GDM1 (cell line): ENCODE results near the gene DNAH2.
A peak's percentile ranks its signal among the peaks of the same experiment; 100 is the strongest.

Experiments
- DNase-seq: peaks from one replicate; lab custom pipeline; 2025; lab: John Stamatoyannopoulos, UW

The DNAH2 gene

GRCh38 chr17:7820231-7820630 is 102.7 kb downstream of the DNAH2 start:
- no peak for DNase-seq

DNA sequence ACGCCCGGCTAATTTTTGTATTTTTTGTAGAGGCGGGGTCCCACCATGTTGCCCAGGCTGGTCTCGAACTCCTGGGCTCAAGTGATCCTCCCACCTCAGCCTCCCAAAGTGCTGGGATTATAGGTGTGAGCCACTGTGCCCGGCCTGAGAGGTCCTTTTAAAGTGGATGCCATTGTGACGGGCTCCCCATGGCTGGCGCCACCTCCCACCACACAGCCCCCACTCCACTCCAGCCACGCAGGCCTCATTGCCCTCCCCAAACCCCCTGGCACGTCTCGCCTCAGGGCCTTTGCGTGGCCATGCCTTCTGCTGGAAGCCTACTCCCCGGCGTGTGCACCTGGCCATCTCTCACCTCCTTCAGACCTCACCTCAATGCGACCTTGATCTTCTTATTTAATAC is 104.6 kb downstream of the DNAH2 start:
- no peak for DNase-seq

DNA sequence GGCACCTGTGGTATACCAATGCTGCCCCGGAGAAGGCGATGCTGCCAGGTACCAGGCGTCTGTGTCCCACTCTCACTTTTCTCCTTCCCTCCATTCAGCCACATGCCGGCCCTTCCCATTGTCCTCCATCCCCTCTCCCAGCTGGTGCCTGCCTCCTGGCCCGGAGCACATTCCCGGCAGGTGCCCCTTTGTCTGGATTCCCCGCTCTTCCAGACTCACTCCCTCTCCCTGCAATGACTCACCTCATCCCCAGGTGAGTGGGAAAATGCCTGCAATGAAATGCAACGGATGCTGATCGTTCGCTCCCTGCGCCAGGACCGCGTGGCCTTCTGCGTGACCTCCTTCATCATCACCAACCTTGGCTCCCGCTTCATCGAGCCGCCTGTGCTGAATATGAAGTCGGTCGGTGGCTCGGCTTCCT is 106.0 kb downstream of the DNAH2 start:
- no peak for DNase-seq

- no peak for DNase-seq
These were observed 106.7 kb downstream of the DNAH2 start for GRCh38 chr17:7824021-7824924.

- no peak for DNase-seq
These were observed 107.9 kb downstream of the DNAH2 start for GRCh38 chr17:7825206-7825990.

GRCh38 chr17:7830616-7831015 is 113.1 kb downstream of the DNAH2 start:
- DNase-seq: no peak

GRCh38 chr17:7831233-7831632 is 113.7 kb downstream of the DNAH2 start:
- DNase-seq: no peak

DNA sequence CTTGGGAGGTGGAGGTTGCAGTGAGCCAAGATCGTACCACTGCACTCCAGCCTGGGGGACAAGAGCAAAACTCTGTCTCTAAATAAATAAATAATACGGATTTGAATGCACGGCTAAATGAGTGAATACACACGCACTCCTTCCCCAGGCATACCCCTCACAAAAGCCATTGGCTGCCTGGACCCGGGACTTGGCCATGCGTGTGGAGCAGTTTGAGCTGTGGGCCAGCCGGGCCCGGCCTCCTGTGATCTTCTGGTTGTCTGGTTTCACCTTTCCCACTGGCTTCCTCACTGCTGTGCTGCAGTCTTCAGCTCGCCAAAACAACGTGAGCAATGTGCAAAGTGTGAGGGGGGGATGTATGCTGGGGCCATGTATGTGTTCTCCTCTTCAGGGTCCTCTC is 114.9 kb downstream of the DNAH2 start:
- no peak for DNase-seq

DNA sequence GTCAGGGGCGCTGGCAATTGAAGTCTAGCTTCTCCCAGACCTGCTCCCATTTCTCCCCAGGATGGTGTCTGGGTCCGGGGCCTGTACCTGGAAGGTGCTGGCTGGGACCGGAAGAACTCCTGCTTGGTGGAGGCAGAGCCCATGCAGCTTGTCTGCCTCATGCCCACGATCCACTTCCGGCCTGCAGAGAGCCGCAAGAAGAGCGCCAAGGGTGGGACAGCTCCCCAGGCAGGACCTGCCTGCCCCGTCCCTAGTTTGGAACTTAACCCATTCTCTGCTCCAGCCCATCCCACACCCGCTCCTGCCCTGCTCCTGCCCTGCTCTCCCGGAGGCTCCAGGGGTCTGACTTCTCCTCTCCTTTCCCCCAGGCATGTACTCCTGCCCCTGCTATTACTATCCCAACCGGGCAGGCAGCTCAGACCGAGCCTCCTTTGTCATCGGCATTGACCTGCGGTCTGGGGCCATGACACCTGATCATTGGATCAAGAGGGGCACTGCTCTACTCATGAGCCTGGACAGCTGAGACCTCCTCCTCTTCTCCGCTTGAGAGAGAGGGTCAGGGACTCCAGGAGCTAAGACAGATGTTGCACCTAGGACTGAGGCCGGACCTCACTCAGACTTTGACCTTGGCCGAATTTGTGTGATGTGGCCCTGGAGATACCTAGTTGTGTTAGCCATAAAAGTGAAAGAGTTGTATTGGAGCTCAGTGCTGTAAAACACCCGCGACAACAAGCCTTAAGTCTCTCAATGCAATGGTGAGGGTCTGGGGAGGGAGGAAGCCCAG is 115.7 kb downstream of the DNAH2 start:
- no peak for DNase-seq

DNA sequence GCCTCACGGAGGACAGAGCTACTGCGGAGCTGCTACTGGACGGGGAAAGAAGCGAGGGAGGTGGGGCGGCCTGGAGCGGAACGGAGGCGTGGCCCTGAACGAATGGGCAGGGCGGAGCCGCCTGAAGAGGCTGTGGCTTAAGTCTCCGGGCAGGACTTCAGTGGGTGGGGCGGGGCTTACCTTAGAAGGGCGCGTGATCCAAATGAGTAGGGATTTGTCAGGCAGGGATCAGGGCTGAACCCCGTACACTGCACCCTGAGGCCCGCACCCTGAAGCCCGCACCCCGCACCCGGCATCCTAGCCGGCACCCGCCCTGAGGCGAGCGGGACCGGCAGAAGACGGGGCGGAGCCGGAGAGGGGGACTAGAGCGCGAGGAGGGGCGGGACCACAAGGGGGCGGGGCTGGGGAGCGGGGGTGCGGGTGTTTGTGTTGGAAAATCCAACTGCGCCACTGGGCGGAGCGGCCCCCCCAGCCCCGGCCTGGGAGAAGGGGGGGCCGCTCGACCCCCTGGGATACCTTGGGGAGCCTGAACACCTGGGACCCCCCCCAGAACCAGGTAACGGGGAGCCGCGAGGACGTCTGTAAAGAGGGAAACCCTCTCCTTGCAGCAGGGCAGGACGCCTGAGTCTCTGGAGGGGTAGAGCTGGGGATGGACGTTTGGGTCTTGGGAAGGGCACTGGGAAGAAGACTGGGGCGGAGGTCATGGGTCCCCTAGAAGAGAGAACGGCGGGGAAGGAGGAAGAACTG is 116.4 kb downstream of the DNAH2 start, which contains the start of gene KDM6B:
Gene KDM6B (plus strand): TSS at position 423 of the 747 bp plus-strand sequence. CDS start 11,338 bp downstream, outside the sequence.
- DNase-seq: peak; percentile 81

DNA sequence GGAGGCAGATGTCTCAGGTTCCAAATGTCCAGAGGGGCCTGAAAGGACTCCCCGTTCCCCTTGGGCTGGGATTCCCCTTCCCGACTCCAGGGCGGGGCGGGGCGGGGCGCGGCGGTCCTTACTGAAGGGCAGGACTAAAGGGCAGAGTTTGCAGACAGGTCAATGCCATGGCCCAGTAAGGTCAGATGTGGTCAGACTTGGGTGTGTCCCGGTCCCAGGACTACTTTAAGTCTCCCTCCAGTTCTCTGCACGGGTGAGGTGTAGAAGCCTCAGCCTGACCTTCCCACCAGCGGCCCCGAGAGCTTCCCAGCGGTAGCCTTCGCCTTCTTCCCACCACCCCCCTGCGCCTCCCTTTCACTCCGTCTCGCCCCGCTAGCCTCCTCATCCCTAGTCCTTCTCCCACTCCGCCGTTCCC is 117.0 kb downstream of the DNAH2 start:
- no peak for DNase-seq

DNA sequence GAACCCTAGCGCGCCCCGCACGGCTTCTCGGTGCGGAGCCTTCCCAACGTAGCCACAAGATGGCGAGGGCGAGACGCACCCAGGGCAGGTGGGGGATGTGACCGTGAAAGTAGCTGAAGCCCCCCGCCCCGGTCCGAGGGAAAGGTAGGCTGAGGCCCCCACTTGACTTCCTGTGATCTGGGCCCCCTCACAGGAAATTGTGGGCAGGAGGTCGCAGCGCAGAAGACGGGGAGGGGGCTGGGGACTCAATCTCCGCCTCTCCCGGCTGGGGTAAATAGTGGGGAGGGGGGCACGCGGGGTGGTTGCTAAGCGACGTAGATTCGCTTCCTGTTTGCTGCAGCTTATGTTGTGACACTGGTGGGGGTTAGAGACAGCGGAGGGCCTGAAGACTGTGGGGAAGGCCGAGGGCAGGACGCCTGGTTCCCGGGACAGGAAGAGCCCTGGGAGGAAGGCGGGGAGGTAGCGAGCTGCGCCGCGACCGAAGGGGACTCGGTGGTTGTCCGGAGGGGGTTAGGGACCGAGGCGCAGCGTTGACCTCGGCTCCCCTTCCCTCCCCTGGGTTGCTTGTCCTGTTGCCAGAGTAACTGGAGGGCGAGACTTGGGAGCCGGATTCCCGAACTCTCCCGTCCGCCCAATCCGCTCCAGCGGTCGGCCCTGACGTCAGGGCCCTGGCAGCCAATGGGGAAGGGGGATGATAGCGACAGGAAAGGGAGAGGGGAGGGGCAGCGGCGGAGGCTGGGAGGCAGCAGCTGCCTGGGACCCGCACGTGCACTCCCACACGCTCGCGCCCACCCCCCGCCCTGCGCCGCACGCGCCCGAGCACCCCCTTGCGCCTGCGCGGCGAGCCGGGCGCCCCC is 117.6 kb downstream of the DNAH2 start:
- peak; percentile 96 for DNase-seq

DNA sequence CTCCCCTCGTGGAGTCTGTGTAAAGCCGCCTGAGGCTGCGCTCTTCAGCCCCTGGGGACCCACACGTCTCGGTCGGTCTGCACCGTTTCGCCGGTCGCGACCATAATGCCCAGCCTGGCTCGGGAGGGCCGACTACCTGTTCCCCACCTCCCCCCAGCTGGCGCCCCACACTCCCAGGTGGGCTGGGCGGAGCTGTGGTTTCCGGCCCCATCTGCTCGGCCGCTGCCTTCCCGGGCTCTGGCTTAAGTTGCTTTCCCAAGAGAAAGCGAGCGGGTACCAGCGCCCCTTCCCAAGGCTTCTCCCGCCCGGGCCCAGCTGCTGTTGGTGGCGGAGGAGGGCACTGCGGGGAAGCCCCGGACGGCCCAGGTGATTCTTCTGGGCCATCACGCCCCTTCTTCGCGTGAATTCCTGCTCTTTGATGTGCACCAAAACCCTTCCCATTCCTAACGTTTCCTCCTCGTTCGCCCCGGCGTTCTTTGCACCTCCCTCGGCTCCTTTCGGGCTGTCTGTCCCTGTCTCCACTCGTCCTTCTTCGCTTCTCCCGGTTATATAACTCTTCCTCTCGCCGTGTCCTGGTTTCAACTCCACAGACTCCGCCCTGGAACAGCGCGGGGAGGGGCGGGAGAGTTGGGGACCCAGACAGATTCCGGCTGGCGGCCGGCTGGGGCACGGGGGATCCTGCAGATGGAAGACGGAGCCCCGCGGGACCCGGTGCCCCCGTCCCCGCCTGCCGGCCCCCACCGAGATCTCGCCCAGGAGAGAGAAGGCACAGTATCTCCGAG is 118.5 kb downstream of the DNAH2 start:
- DNase-seq: no peak

GRCh38 chr17:7836596-7837407 is 119.3 kb downstream of the DNAH2 start:
- peak; percentile 84 for DNase-seq

DNA sequence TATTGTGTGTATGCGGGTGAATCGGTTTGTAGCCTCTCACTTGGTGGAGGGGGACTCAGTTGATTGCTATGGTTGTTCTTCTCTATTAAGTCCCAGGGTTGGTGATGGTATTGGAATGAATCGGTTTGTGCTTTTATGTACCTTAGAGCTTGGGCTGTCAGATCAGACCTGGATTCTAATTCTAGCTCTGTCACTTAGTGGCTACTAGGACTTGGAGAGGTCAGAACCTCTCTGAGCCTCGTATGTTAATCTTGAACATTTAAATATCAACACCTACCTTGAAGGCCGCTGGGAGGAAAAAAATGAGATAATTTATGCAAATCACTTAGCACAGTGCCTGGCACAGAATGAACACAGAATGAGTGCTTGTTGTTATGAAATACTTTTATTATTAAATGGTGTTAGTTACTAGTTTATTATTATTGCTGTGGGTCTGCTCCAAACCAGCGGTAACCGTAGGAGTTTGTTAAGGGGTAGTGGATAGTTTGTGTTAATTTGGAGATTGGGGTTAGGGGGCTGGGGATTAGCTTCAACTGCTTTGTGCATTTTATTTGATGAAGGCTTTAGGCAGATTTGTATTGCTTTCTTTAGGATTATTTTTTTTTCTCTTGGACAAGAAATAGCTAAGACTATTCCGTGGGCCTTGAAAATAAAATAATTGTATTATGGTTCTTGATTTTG is 120.0 kb downstream of the DNAH2 start:
- no peak for DNase-seq

DNA sequence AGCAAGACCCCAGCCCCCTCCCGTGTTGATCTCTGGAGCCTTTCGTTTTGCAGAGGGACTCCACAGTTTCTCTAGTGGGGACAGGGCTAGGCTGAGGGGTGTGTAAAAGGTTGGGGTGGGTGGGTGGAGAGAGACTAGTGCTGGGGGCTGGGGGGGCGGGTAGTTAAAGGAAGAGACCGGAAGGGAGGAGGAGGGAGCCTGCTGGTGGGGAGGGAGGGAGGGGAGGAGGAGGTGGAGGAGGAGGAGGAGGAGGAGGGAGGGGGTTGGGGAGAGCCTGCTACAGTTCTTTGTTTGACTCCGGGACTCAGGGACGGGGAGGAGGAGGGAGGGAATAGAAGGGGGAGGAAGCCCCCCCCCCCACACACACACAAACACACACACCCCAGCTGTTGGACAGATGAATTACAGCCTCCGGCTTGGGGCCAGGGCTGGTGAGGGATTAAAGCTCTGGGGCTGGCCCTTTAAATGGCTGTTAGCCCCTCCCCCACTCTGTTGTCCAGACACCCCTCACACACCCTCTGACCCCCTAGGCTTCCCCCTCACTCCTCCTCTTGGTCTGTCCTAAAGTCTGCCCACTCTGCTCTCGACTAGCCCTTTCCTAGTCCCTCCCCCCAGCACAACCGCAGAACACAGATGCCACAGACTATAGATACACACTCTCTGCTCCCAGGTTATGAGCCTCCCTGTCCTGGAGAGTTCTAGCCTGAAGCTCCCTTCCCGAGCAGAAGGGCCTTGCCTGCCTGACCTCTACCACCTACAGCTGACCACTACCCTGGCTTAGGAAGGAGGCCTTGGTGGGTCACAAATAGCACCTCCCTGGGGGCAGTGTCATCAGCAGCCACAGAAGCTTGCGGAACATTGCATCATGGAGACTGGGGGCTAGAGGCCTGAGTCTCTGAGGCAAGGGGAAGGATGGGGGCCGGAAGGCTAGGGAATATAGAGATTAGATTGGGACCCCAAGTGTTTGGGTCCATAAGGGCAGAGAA is 120.8 kb downstream of the DNAH2 start:
- DNase-seq: peak; percentile 45
